Subcutaneous preadipocyte (primary cell): ENCODE results near the gene KLHL14. TPM values are rescaled to one million over a fixed set of nuclear protein-coding genes. Genes with fewer than 3 reads are reported as not detected.

Experiments used
- small RNA-seq: library from RNA; depleted of rRNA; stranded (forward); fragments of <200 nt; gene quantifications from one replicate; pipeline ENCODE3, GENCODE V24; 2012
- total RNA-seq: library from RNA; depleted of rRNA; stranded (reverse); fragments of >200 nt; gene quantifications from 2 replicates; pipeline ENCODE4 v1.2.3, GENCODE V29; 2012

KLHL14 gene
- total RNA-seq, result not detected in 2 replicates

GRCh38 chr18:32772581-32773381 is at the start of gene KLHL14:
Gene KLHL14, minus strand, starts transcription at chr18:32773023. Its CDS starts 2,432 bp downstream, at chr18:32770591.

Small RNAs within 50 kb of the gene (small RNA-seq; reads per million reads assigned to genes)
- gene AC012123.2, result not detected
